WERI-Rb-1 (cell line): ENCODE data around the gene MACROD2.

Experiments
- DNase-seq: peaks from one replicate; pipeline ENCODE4 v3.0.0-alpha.2; 2020
- H3K27ac ChIP-seq: fragments of 250-450 bp; sonication (Bioruptor Pico); 2 replicates; pipeline ENCODE4 v1.5.1; 2020; ENCODE audit warnings: mild to moderate bottlenecking, moderate library complexity
- H3K27me3 ChIP-seq: fragments of 250-450 bp; sonication (Bioruptor Pico); 2 replicates; pipeline ENCODE4 v1.5.1; 2021; ENCODE audit warnings: mild to moderate bottlenecking, low read depth, moderate library complexity; ENCODE audit not compliant: insufficient read depth, severe bottlenecking
- H3K36me3 ChIP-seq: fragments of 250-450 bp; sonication (Bioruptor Pico); 2 replicates; pipeline ENCODE4 v1.5.1; 2020; ENCODE audit warnings: mild to moderate bottlenecking, moderate library complexity
- H3K4me3 ChIP-seq: 2 replicates; pipeline ENCODE4 v1.5.1; 2011; ENCODE audit warnings: low read depth, mild to moderate bottlenecking, control low read depth, low read length
- H3K9me3 ChIP-seq: fragments of 250-450 bp; sonication (Bioruptor Pico); 2 replicates; pipeline ENCODE4 v1.5.1; 2021; ENCODE audit warnings: mild to moderate bottlenecking, moderate library complexity; ENCODE audit not compliant: severe bottlenecking
- CTCF ChIP-seq: IDR thresholded peaks from 2 replicates; pipeline ENCODE4 v1.5.1; 2011; ENCODE audit warnings: low read depth, mild to moderate bottlenecking, control low read depth, inconsistent platforms, low read length

MACROD2 gene

GRCh38 chr20:14958626-14959025, 963.3 kb downstream of the MACROD2 start:
- no peak overlapping the region for H3K4me3 ChIP-seq
- H3K36me3 ChIP-seq, result no peaks in the 10 kb centered on the region
- H3K9me3 ChIP-seq, result no peaks in the 10 kb centered on the region
- DNase-seq, result no peak
- TF ChIP-seq CTCF, result no peak
- H3K27me3 ChIP-seq, result no peaks in the 10 kb centered on the region
- no peak overlapping the region for H3K27ac ChIP-seq

- Histone ChIP-seq H3K36me3 (no peaks in the 10 kb centered on the region), H3K27ac (no peak overlapping the region), H3K27me3 (no peaks in the 10 kb centered on the region), H3K4me3 (no peak overlapping the region), H3K9me3 (no peaks in the 10 kb centered on the region)
- no peak for DNase-seq
- TF ChIP-seq CTCF, result no peak
Measured at GRCh38 chr20:14959506-14960475, 964.5 kb downstream of the MACROD2 start.

- no peak overlapping the region for H3K27ac ChIP-seq
- DNase-seq, result no peak
- no peaks in the 10 kb centered on the region for H3K9me3 ChIP-seq
- no peak overlapping the region for H3K4me3 ChIP-seq
- TF ChIP-seq CTCF, result no peak
- H3K27me3 ChIP-seq, result no peaks in the 10 kb centered on the region
- H3K36me3 ChIP-seq, result no peaks in the 10 kb centered on the region
Measured at GRCh38 chr20:14960831-14961230, 965.5 kb downstream of the MACROD2 start.

- H3K36me3 ChIP-seq, result no peaks in the 10 kb centered on the region
- H3K27me3 ChIP-seq, result no peaks in the 10 kb centered on the region
- H3K9me3 ChIP-seq, result no peaks in the 10 kb centered on the region
- no peak for DNase-seq
- no peak for TF ChIP-seq CTCF
- H3K27ac ChIP-seq, result no peak overlapping the region
- H3K4me3 ChIP-seq, result no peak overlapping the region
Measured at GRCh38 chr20:14963262-14963663, 967.9 kb downstream of the MACROD2 start.

- no peak for TF ChIP-seq CTCF
- H3K27me3 ChIP-seq, result no peaks in the 10 kb centered on the region
- DNase-seq, result no peak
- no peak overlapping the region for H3K27ac ChIP-seq
- H3K9me3 ChIP-seq, result no peaks in the 10 kb centered on the region
- H3K36me3 ChIP-seq, result no peaks in the 10 kb centered on the region
- no peak overlapping the region for H3K4me3 ChIP-seq
Measured at GRCh38 chr20:14966203-14966602, 970.9 kb downstream of the MACROD2 start.

- Histone ChIP-seq H3K4me3 (no peak overlapping the region), H3K36me3 (no peaks in the 10 kb centered on the region), H3K9me3 (no peaks in the 10 kb centered on the region), H3K27me3 (no peaks in the 10 kb centered on the region), H3K27ac (no peak overlapping the region)
- TF ChIP-seq CTCF, result no peak
- DNase-seq, result no peak
Measured at GRCh38 chr20:14966808-14967207, 971.5 kb downstream of the MACROD2 start.
